NCI-H526 treated with DMSO at 0.1 percent for 48 hours (cell line): ENCODE results near the gene CAPN13.

Experiments
- DNase-seq: peaks from one replicate; lab custom pipeline; 2025; lab: John Stamatoyannopoulos, UW

Gene CAPN13

DNA sequence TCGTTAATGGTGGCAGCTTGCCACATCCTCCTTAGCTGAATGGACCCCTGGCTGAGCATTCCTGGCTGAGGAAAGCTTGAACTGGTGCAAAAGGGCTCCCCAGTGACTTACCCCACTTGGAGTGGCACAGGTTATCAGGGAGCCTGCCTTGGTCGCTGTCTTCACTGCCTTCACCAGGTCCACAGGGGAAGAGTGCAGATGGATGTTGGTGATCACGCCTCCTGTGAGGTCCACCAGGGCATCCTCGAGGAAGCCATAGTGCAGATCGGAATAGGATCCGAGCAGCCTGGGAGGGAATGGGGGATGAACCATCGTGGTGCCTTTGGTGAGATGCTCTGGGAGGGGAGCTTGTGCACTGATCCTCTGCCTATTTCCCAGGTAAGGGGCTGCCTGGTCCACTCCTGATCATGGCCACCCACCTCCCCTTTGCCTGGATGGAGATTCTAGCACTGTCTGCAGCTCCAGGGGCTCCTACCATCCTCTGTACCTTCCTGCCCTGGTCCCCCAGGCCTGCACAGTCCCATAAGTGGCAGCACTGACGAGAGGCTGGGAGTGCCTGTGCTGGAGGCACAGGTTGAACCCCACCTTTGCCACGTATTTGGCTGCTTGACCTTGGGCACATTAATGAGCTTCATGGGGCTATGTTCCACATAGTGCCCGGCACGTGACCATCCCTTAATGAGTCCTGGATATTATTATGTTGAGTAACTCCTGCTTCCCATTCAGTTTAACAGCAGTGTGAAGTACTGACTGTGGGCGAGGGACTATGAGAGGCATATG lies 43.0 kb downstream of the CAPN13 start:
- DNase-seq: no peak

DNA sequence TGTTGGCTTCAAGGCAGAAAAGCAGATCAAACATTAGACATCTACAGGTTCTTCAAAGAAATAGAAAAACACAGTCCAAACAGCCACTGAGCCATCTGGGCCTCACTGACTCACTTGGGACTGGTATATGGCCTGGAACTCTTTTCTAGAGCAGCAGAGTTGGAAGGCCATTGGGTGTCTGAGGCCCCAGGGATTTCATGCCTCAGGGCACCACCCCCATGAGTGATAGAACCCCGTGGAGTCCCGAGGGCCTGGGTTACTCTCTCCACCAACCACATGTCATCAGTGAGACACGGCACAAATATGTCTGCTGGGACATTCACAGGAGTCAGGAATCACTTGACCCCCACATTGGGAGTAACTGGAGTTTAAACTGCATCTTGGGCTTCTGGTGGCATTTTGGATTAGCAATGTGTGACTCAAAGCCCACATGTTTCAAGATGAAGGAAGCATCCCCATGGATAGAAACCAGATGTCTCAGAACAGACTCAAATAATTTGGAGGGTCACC lies 44.0 kb downstream of the CAPN13 start:
- no peak for DNase-seq

GRCh38 chr2:30761226-30761625 lies 46.0 kb downstream of the CAPN13 start:
- no peak for DNase-seq

DNA sequence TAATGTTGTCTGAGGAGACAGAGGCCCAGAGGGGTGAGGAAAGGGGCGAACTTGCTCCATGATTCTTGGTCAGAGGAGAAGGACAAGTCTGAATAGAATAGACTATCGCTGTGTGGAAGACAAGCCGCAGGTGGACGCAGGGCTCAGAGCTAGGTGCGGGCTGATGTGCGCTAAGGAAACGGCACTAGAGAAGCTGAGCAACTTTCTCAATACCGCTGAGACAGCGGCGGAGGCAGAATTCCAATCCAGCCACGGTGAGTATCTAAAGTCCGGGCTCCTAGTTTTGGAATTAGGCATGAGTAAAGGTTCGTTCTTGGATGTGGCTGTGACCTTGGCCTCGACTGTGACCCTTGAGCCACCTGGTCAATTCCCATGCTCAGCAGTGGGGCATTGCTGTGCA lies 47.8 kb downstream of the CAPN13 start:
- DNase-seq: no peak

GRCh38 chr2:30758191-30758651 lies 49.0 kb downstream of the CAPN13 start:
- DNase-seq: no peak

- no peak for DNase-seq
Measured at GRCh38 chr2:30757749-30758148, 49.5 kb downstream of the CAPN13 start.

- DNase-seq: no peak
Measured at GRCh38 chr2:30756971-30757370, 50.3 kb downstream of the CAPN13 start.

- DNase-seq: no peak
Measured at GRCh38 chr2:30756051-30756719, 51.1 kb downstream of the CAPN13 start.

GRCh38 chr2:30753630-30754029 lies 53.6 kb downstream of the CAPN13 start:
- DNase-seq: no peak

- no peak for DNase-seq
Measured at GRCh38 chr2:30752811-30753210, 54.4 kb downstream of the CAPN13 start.

- no peak for DNase-seq
Measured at GRCh38 chr2:30747206-30747605, 60.0 kb downstream of the CAPN13 start.

GRCh38 chr2:30744823-30745222 lies 62.4 kb downstream of the CAPN13 start:
- no peak for DNase-seq

DNA sequence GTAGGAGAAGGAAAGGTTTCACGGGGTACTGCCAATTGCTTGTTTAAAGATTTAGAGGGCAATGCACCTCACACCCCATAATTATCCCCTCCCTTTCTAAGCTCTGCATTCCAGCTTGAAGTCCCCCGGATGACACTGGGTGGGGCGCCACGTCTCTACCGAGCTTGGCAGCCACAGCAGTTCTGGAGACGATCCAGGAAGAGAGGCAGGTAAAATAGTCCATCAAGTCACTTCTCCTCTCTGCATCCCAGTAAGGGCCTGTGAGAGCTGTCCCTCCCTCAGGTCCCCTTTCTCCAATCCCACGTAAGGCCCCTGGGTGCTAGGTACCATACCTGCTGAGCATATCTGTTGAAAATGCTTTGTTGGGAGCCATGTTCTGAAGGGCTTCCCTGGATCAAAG lies 65.7 kb downstream of the CAPN13 start:
- DNase-seq: no peak

DNA sequence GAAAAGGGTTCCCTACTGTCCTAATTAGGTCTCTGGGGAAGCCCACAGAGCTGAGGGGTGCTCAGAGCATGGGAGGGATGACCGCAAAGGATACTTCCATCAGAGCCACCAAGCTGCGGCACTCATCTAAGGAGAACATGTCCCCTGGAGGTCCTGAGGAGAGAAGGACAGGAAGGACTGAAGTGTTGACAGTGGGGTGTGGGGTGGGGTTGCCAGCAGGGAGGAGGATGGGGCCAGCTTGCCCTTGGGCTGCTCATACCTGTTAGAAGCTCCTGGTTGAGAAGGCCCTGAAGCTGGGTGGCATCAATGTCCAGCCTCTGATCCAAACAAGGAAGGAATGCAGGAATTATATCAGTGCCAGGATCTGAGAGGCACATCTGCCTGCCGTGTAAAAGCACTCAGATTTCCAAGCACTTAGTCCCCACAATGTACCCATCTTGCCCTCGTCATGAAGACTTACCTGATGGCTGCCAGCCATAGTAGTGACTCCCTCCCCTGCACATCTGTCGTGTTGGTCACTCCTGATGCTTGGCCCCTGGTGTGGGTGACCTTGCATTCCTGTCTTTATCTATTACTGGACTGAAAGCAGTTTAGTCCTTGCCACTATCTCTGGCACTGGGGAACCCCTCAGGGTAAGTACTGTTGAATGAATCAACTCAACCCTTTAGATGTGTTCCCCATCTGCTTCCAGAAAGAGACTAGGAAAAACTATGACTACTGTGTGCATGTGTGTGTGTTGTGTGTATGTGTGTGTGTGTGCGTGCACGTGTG lies 68.9 kb downstream of the CAPN13 start:
- no peak for DNase-seq

DNA sequence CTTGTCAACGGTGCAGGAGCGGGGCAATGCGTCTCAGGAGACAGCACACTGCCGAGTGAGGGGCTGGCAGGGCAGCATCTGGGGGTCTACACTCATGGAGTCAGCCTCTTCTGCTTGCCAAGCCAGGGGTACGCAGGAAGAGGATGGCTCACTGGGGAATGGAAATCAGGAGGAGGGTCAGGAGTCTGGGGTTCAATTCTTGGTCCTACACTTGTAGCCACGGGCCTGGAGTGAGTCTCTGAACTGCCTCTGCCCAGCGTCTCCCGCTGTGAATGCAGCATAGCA lies 70.0 kb downstream of the CAPN13 start:
- DNase-seq: no peak

- DNase-seq: no peak
Measured at GRCh38 chr2:30736461-30737325, 70.6 kb downstream of the CAPN13 start.

DNA sequence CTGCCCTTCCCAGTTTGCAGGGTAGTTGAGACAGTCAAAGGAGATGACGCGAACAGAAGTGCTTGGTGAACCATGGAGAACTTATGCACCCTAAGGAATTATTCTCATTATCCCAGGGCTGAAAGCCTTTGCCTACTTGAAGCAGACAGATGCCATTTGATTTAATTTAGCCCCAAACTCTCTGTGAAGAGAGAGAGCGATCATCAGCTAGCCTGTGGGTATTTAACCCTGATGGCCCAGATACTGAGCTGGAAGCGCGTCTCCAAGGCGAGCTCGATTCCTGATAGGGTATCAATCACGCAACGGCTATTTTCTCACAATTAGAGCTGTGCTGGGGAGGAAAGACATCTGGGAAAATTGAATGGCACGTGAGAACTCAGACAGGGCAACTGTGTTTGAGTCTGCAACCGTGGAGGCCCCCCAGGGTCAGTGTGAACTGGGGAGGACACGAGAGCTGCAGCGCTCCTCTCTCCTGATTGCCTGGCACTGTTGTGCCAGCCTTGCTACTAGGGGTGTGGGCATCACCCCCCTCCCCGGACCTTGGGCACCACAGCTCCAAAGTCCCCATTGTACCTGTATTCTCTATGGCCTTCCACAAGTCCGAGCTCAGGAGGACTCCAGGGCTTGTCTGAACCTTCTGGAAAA lies 73.2 kb downstream of the CAPN13 start:
- DNase-seq: no peak

DNA sequence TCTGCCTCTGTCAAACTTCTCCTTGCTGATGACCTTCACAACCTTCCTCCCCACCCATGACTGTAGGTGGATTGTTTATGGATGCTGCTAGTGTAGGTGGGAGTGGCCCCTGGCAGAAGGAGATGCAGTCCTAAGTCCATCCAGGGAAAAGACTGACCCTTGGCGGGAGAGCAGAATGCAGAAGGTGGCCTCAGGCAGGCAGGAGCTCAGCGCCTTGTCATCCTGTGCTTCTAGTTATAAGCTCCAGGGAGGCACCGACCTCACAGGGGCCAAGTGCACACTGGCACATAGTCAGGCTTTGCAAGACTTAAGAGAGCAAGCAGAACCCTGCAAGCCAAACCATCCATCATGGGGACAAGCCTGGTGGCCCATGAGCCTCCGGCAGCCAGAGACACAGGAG lies 74.4 kb downstream of the CAPN13 start:
- DNase-seq: no peak

DNA sequence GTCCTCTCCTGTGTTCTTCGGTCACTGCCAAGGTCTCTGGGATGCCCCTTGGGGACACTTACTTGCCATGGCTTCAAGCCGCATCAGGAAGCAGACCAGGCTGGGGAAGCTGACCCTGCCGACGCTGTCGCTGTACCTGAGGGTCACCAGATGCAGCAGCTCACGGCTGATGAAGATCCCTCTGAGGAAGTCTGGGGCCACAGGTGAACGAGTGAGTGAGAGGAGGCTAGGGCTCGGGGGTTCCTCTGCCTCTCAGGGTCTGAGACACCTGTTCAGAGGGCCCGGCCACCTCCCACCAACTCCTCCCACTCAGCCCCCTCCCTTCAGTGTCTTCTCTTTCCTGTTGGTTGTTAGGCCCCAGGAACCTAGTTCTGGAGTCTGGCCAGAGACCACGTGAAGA lies 74.9 kb downstream of the CAPN13 start:
- no peak for DNase-seq

DNA sequence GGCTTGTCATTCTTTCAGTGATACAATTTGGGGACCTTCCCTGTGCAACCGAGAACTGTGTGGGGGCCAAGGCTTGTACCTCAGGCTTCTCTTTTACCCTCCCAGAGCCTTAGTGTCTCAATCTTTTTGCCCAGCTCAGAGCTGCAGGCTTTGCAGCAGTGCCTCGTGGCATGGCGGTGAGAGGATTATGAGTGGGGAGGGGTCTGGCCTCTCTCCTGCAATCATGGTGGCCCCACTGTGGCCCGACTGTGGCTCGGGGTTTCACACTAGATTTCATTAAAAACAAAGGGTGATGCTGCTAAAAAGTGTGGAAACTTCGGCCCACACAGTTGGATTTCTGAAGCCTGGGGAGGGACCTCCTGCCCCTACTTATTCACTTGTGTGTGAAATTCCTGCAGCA lies 75.5 kb downstream of the CAPN13 start:
- no peak for DNase-seq
